NCI-H748 treated with DMSO at 0.1 percent for 48 hours (cell line): ENCODE measurements around the gene MARK3.
A peak's percentile ranks its signal among the peaks of the same experiment; 100 is the strongest.
"Not testable (repeated sequence)": the region's sequence is repeated elsewhere in the genome, so short reads cannot be mapped to it uniquely, and the experiment has no call there.

Experiments
- DNase-seq: peaks from one replicate; lab custom pipeline; 2025; lab: John Stamatoyannopoulos, UW

Gene MARK3

GRCh38 chr14:103514596-103515421, 129.6 kb downstream of the MARK3 start:
- DNase-seq: no peak

GRCh38 chr14:103516426-103517173, 131.4 kb downstream of the MARK3 start:
- DNase-seq: no peak

GRCh38 chr14:103517174-103517566, 132.0 kb downstream of the MARK3 start:
- DNase-seq: no peak

GRCh38 chr14:103517721-103518421, 132.7 kb downstream of the MARK3 start:
- DNase-seq: no peak

GRCh38 chr14:103518422-103519042, 133.3 kb downstream of the MARK3 start:
- no peak for DNase-seq

GRCh38 chr14:103519043-103519836, 134.0 kb downstream of the MARK3 start:
- DNase-seq: no peak

GRCh38 chr14:103519837-103520212, 134.6 kb downstream of the MARK3 start:
- DNase-seq: no peak

- DNase-seq: no peak
Observed at GRCh38 chr14:103520269-103520656, 135.0 kb downstream of the MARK3 start.

GRCh38 chr14:103520657-103521437, 135.6 kb downstream of the MARK3 start:
- DNase-seq: peak; percentile 72

GRCh38 chr14:103521438-103521950, 136.3 kb downstream of the MARK3 start:
- no peak for DNase-seq

- peak; percentile 51 for DNase-seq
Observed at GRCh38 chr14:103521951-103522563, 136.8 kb downstream of the MARK3 start.

- peak; percentile 74 for DNase-seq
Observed at GRCh38 chr14:103522649-103523574, 137.7 kb downstream of the MARK3 start, which contains the start of gene CKB. TSS of gene CKB (minus strand) at chr14:103522830. CDS start at chr14:103522493, 337 bp downstream.

GRCh38 chr14:103523575-103523954, 138.3 kb downstream of the MARK3 start:
- no peak for DNase-seq

- no peak for DNase-seq
Observed at GRCh38 chr14:103524002-103524935, 139.1 kb downstream of the MARK3 start.

- not testable (repeated sequence) for DNase-seq
Observed at GRCh38 chr14:103525430-103526246, 140.4 kb downstream of the MARK3 start.

GRCh38 chr14:103526247-103526913, 141.2 kb downstream of the MARK3 start:
- DNase-seq: no peak
